ENCODE data around the gene TACO1.

The TACO1 gene

GRCh38 chr17:63595132-63595531, 5.6 kb upstream of the TACO1 start:
- intact Hi-C loops (cut with DNase I), result no loop called here
- no peak for DNase-seq

- intact Hi-C loops (cut with DNase I), result no loop called here
- no peak for DNase-seq
Measured at GRCh38 chr17:63596856-63597586, 3.7 kb upstream of the TACO1 start.

GRCh38 chr17:63598281-63598680, 2.4 kb upstream of the TACO1 start:
- intact Hi-C loops (cut with DNase I), result no loop called here
- DNase-seq, result no peak

DNA sequence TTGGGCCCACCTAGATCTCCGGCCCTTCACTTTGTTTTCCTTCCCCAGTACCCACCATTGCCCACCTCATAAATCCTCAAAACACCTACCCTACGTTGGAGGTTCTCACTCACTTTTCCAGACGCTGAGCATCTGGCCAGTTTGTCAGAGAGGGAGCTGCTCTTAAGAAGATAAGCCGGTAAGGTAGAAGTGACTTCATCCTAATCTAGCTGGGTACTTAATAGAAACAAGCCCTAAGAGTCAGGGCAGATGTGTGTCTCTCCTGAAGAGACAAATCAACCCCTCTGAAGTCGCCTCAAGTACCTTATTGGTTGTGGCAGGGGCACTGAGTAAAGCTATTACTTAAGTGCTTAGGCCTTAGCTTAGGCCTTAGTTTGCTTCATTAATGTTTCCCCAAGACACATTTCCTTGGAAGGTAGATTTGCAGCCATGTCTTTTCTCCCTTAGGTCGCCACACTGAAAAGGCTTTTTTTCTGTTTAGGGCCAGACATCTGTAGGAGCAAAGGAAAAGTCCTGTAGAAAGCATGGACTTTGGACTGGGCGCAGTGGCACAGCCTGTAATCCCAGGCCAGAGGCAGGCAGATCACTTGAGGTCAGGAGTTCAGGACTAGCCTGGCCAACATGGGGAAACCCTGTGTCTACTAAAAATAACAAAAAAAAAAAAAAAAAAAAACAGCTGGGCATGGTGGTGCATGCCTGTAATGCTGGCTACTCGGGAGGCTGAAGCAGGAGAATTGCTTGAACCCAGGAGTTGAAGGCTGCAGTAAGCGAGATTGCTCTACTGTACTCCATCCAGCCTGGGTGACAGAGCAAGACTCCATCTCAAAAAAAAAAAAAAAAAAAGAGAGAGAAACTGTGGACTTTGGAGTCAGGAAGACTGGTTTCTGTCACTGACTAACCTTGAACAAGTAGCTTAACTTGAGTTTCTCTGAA, 1.0 kb downstream of the TACO1 start:
- no peak for DNase-seq
- intact Hi-C loops (cut with DNase I), result no loop called here

DNA sequence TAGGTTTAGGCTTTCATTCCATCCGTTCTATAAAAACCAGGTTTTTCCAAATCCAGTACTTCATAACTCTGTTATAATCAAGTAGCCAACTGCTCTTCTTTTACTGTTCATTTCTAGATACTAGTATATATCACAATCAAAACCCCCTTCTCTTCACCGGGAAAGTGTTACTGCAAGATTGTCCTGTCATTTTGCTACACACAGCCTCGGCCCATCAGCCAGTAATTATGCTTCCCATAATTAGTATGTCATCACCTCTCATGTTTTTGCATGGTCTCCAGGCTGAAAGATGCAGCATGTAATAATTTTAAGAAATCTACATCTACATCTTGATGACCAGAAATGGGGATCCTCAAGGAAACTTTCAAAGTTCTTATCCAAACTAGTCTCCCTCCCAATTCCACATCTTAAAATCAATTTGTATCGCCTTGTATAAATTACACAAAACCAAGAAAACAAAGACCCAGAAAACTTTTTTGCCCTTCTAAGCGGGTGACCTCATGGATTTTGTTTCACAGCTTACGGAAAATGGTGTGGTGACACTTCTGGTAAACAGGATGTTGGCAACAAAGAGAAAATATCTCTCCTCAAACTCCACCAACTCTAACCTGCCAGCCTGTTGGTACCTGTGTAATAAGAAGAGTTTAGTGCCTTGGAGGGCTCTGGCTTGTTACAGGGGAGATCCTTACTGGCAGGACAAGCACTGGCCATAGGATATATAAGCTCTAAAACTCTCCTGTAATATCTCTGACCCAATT, 9.3 kb downstream of the TACO1 start:
- intact Hi-C loops (cut with DNase I), result loop anchor here (5.0 kb wide), 1 partner anchor 178 kb away; no protein-coding TSS in a partner anchor
- no peak for DNase-seq

DNA sequence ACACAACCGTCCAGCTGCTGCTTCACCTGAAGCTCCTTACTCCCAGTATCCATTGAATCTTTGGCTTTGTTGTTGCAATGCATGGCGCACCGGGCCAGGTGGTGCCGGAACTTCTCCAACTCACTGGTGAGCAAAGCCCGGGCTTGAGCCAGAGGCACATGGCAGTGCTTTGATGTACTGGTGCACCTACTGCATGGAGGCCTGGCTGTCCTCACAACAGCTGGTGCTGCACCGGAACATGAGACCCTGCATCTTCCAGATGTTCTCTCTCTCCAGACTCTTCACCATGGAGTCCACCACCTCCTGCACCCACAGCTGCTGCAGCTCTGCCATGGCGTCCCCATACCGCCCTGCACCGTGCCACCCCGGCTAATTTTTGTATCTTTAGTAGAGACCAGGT, 10.2 kb downstream of the TACO1 start:
- DNase-seq, result no peak
- intact Hi-C loops (cut with DNase I), result no loop called here

- intact Hi-C loops (cut with DNase I), result no loop called here
- peak in 4 of 42 donors; percentile 2 to 39 (median 18) for DNase-seq
Measured at GRCh38 chr17:63611354-63611753, 10.7 kb downstream of the TACO1 start.

GRCh38 chr17:63613663-63614062, 13.0 kb downstream of the TACO1 start:
- intact Hi-C loops (cut with DNase I), result no loop called here
- no peak for DNase-seq

DNA sequence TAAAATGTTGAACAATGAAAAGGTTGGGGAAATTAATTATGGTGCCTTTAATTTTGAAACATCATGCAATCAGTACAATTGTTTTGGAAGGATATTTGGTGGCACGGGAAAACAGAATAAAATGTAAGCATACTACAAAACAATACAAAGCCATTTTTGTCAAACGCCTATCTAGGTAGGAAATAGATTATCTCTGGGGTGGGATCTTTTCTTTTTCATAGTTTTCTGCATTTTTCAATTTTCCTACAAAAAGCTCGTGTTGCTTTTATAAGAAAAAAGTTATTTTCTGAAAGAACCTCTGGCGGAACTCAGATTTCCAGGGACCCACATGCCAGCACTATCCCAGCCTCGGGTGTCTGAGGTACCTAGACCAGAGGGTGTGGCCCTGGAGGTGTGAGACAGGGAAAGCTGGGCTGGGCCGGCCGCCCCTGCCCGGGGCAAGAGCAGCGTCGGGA, 20.6 kb downstream of the TACO1 start:
- DNase-seq, result peak in 4 of 42 donors; percentile 8 to 48 (median 16)
- intact Hi-C loops (cut with DNase I), result loop anchor here (10.0 kb wide), 2 partner anchors 74 to 124 kb away; partner anchors contain the start of gene STRADA

DNA sequence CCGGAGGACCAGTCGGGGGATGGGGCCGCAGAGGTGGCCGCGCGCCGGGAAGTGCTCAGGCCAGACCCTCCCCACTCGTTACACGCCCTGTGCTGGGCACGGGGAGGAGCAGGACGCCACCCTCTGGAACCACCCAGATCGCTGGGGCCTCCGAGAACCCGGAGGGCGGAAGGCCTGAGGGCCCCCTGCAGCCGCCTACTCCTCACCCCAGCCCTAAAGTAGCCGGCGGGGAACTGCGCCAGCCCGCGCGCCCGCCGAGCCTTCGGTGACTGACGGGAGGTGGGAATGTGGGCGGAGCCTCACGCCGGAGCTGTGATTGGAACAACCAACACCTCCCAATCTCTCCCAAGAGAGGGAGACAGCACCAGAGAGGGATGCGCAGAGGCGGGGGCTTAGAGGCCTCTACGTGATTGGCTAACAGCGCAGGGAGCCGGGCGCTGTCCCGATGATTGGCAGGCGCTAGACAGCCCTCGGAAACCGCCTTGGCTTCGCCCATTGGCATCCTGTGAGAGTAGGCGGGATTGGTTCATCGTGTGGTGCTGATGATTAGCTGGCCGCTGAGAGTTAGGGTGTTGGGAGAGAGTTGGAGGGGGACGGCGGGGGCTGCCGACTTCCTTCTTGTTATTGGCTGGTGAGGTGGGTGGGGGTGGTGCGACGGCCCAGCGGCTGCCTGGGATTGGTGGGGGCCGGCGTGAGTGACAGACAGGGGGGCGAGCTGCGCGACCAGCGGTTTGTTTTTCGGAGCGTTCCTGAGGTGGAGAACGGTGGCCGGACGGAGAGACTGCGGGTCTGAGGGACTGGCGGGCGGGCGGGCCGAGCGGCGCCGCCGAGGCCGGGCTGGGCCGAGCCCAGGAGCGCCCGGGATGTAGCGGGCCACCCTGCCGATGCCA, 21.2 kb downstream of the TACO1 start, which contains the start of gene MAP3K3:
MAP3K3 (plus strand) TSS at position 734 of the 890 bp plus-strand sequence. CDS start 343 bp downstream, outside the sequence.
- intact Hi-C loops (cut with DNase I), result loop anchor here (10.0 kb wide), 2 partner anchors 73 to 123 kb away; partner anchors contain the start of gene STRADA
- peak; percentile 96 to 100 (median 100) for DNase-seq

- peak; percentile 8 to 85 (median 68) for DNase-seq
- intact Hi-C loops (cut with DNase I), result loop anchor here (10.0 kb wide), 2 partner anchors 72 to 122 kb away; partner anchors contain the start of gene STRADA
Measured at GRCh38 chr17:63622574-63623390, 22.1 kb downstream of the TACO1 start.

DNA sequence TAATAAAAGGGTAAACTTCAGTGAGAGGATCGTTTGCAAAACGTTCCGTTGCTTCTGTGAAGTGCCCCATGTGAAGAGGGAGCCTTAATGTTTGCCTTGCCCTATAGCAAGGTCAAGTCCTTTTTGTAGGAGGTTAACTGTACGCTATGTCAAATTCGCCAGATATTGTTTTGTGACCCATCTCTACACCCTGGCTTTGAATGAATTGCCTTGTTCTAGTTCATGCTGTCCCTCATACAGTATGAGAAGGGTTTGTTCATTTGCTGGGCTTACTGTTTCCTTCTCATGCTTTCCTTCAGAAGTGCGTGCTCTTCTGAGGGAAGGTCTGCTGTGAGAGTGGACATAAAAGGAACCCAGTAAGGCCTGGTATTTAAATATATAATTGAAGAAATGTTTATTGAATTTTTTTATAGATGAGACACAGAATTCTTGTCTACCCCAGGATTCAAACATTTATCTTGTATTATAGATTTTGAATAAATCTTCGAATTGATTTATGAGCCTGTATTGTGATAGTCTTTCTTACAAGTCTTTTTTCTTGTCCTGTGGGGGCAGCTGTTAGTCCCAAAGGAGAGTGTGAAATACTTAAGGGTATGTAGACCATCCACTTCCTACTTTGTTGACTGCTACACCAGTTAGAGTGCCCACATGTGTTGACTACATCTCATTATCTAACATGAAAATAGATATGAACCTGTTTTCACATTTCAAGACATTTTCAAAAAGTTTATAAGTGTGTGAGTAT, 23.3 kb downstream of the TACO1 start:
- intact Hi-C loops (cut with DNase I), result loop anchor here (10.0 kb wide), 2 partner anchors 71 to 121 kb away; partner anchors contain the start of gene STRADA
- DNase-seq, result no peak

DNA sequence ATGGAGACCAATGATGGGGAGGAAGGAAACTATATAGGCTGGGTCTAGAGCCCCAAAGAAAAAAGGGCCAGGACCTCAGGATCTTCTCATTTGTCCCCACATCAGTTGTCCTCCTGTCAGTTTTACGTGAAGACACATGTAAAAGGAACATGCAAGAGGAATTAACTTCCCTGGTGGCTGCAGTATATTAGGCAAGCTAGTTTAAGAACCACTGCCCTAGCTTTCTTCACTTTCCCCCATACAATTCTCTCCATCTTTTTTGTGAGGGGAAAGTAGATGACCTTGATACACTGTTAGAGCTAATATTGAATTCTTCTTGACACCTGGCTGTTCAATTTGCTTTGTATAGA, 23.8 kb downstream of the TACO1 start:
- intact Hi-C loops (cut with DNase I), result loop anchor here (10.0 kb wide), 2 partner anchors 70 to 120 kb away; partner anchors contain the start of gene STRADA
- DNase-seq, result no peak

GRCh38 chr17:63626551-63627180, 26.0 kb downstream of the TACO1 start:
- no peak for DNase-seq
- intact Hi-C loops (cut with DNase I), result loop anchor here (10.0 kb wide), 2 partner anchors 68 to 118 kb away; partner anchors contain the start of gene STRADA

DNA sequence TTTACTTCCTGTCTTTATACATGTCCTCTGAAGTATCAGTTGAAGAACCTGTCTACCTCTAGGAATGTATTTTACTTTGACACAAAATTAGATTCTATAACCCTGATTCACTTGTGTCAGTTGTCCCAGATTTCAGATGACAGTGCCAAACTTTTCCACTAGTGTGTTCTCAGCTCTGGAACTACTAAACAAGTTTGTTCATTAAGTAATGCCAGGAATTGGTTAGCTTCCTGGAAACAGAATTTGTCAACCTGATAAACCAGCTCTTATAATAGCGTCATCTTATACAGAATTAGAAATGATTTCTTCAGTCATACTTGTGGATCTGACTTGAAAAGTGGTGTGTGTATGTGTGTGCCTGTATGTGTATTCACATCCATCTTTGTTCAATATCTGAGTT, 28.9 kb downstream of the TACO1 start:
- intact Hi-C loops (cut with DNase I), result loop anchor here (10.0 kb wide), 2 partner anchors 65 to 115 kb away; partner anchors contain the start of gene STRADA
- DNase-seq, result no peak

- intact Hi-C loops (cut with DNase I), result no loop called here
- no peak for DNase-seq
Measured at GRCh38 chr17:63631062-63631461, 30.4 kb downstream of the TACO1 start.
